ENCODE results near the gene HPS3.
A peak's percentile ranks its signal among the peaks of the same experiment; 100 is the strongest.

Gene HPS3

GRCh38 chr3:149122721-149123578 is 6.5 kb upstream of the HPS3 start:
- DNase-seq (ENCODE audit: low spot score): no peak

DNA sequence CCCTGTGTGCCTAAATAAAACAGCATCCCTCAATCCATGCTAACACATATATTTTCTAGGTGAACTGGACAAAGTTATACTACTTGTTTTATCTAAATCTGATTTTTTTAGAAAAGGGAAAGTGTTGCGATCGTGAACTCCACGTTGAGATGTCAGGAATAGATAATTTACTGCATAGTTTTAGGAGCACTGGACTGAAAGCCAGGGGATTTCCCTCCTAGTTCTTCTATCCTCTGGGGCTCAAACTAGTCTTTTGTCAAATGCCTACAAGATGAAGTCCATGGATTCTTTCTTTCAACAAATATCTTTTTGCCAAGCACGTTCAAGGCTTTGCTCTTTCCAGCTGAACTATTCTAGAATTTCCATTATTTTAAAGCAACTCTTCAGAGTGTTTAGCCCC is 617 bp upstream of the HPS3 start:
- no peak for DNase-seq (ENCODE audit: low spot score)

GRCh38 chr3:149131589-149131988 is 2.2 kb downstream of the HPS3 start:
- DNase-seq (ENCODE audit: low spot score): peak; percentile 34

GRCh38 chr3:149134575-149134974 is 5.1 kb downstream of the HPS3 start:
- DNase-seq (ENCODE audit: low spot score): no peak

DNA sequence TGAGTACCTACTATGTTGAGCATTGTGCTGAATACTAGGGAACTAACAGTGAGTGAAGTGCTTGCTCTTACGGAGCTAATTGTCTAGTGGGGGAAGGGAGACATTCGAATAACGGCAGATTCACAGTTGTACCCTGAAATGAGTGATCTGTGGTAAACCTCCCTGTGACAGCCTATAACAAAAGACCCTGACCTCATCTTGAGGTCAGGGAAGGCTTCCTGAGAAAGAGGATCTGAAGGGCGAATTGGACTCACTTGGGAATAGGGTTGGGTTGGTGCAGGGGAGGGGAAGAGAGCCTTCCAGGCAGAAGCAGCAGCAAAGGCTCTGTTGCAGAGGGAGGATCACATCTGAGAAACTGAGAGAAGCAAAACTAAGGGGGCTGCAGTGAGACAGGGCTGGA is 13.2 kb downstream of the HPS3 start:
- DNase-seq (ENCODE audit: low spot score): no peak

GRCh38 chr3:149145356-149145755 is 15.9 kb downstream of the HPS3 start:
- no peak for DNase-seq (ENCODE audit: low spot score)

DNA sequence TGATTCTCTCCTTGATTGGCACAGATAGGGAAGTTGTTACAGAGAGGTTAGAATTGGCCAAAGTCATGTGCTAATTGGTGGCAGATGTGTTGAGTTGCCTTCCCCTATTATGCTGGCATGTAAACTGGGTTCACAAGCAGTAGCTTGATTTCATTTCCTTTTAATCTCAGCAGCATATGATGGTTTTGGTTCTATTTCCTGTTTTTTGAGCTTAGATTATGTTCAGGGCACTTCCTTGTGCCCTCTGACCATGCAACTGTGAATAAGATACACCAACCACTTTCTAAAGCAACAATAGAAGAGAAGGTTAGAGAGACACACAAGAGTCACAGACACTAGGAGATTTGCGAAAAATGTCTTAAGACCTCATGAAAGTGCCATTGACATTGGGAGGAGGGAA is 16.5 kb downstream of the HPS3 start:
- DNase-seq (ENCODE audit: low spot score): no peak

- DNase-seq (ENCODE audit: low spot score): no peak
These were observed 21.0 kb downstream of the HPS3 start for GRCh38 chr3:149150436-149150835.

DNA sequence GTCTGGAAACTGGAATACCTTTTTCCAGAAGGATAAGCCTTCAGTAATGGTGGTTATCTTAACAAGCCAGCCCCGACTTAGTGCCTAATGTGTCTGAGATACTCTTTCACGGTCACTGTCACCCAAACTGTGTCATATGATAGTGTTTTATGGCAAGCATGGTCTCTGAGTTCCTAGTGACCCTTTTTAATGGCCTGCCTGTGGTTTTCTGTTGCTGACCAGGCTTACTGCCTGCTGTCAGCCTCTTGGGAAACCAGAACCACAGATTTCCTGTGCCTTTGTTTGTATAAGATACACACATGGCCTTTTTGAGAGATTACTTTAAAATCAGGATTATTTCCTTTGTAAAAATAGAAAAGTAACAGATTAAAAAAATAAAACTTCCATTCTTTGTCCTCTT is 22.4 kb downstream of the HPS3 start:
- DNase-seq (ENCODE audit: low spot score): no peak

GRCh38 chr3:149152420-149152819 is 23.0 kb downstream of the HPS3 start:
- peak; percentile 57 for DNase-seq (ENCODE audit: low spot score)

- DNase-seq (ENCODE audit: low spot score): no peak
These were observed 24.0 kb downstream of the HPS3 start for GRCh38 chr3:149153402-149153801.

GRCh38 chr3:149160754-149161300 is 31.4 kb downstream of the HPS3 start:
- DNase-seq (ENCODE audit: low spot score): no peak

GRCh38 chr3:149162007-149162406 is 32.6 kb downstream of the HPS3 start:
- DNase-seq (ENCODE audit: low spot score): no peak

GRCh38 chr3:149163066-149163465 is 33.6 kb downstream of the HPS3 start:
- DNase-seq (ENCODE audit: low spot score): no peak

GRCh38 chr3:149167898-149168297 is 38.5 kb downstream of the HPS3 start:
- no peak for DNase-seq (ENCODE audit: low spot score)

- no peak for DNase-seq (ENCODE audit: low spot score)
These were observed 41.2 kb downstream of the HPS3 start for GRCh38 chr3:149170672-149171071.

DNA sequence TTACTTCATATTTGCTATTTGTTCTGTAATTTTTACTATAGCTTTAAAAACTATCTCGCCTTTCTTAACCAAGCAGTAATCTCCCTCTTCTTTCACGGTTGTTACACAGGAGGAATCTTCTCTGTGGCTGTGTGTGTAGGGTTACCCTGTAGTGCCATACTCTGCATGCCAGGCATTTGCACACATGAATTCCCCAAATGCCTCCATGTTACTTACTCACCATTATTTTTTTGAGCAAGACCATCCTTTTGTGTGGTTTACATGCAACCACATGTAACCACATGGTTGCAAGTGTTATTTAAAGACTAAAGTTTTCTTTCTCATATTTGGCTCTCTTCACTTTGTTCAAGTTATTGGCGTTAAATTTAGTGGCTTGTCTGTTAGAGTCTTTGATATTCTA is 45.5 kb downstream of the HPS3 start:
- DNase-seq (ENCODE audit: low spot score): peak; percentile 50

DNA sequence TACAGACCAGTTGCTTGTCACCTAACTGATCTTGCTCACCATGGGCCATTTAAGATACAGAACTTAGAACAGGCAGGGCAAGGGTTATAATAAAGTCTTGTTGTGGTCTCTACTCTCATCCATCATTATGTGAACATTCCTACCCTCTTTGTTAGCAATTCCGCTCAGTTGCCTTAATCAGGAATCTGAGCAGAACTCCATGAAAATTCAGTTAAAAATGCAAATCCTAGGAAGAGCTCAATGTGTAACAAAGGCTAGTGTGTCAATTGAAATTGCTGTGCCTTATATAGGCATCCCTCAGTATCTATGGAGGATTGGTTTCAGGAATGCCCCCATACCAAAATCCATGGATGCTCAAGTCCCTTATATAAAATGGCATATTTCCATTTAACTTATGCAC is 47.7 kb downstream of the HPS3 start:
- DNase-seq (ENCODE audit: low spot score): no peak

- no peak for DNase-seq (ENCODE audit: low spot score)
These were observed 49.8 kb downstream of the HPS3 start for GRCh38 chr3:149179220-149179619.

DNA sequence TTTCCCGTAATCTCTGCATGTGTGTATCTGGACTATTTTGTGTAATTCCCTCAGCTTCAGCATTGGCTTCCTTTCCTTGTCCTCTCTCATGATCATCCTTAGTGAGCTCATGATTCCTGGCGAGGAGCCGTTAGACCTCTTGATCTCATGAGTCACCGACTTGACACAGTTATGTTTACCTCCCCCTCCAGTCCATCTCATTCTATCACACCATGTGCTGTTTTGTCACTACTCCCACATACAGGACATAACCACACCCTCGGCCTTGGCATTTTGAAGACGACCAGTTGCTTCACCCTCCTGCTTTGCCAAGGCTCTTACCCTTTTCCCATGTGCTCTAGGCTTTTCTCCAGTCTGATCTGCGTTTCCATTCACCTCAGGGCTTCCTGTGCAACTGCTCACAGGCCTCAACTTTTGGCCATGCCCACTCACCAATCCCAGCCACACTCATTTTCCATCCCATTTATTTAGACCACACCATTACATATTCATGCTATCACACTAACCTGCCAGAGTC is 50.7 kb downstream of the HPS3 start:
- DNase-seq (ENCODE audit: low spot score): no peak

DNA sequence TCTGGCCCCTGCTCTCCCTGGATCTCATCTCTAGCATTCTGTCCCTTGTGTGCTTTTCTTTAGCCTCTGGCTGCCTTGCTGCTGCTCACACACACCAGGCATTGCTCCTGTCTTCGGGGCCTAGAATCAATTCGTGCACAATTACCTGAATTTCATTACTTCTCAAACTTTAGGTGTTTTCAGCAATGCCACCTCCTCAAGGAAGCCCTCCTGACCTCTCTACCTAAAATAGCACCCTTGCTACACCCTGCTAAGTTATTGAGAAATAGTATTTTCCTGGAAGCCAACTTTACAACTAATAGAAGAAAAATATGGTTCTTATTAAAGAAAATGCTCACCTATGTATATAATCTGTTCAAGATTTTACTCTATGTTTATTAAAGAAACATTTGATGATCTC is 51.7 kb downstream of the HPS3 start:
- no peak for DNase-seq (ENCODE audit: low spot score)

DNA sequence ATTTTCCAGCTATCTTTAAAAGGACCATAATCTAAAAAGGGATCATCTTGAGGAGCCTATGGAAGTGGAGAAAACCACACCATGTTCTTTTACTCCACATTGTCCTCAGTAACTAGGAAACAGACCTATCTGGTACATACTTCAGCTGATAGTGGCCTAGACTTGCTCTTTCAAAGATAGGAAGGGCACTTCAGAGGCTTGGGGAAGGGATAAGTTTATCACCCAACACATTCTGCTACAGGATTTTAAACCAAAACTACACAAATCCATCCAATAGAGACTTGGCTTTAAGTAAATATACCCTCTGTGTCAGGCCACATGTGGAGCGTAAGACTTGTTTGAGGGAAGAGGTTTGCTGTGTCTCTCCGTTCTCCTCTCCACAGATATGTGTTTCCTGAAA is 56.8 kb downstream of the HPS3 start:
- DNase-seq (ENCODE audit: low spot score): no peak

- no peak for DNase-seq (ENCODE audit: low spot score)
These were observed 57.3 kb downstream of the HPS3 start for GRCh38 chr3:149186721-149187120.

- DNase-seq (ENCODE audit: low spot score): no peak
These were observed 59.1 kb downstream of the HPS3 start for GRCh38 chr3:149188494-149188893.
